Retinal pigment epithelial cell (primary cell): ENCODE measurements around the gene PODN.

Experiments
- DNase-seq: peaks from one replicate; pipeline ENCODE4 v3.0.0-alpha.2; 2010; ENCODE audit warnings: low read depth
- H3K4me3 ChIP-seq: 2 replicates; pipeline ENCODE4 v1.5.1; 2011; ENCODE audit warnings: mild to moderate bottlenecking, low read length, control low read depth, moderate library complexity
- CTCF ChIP-seq: conservative IDR thresholded peaks from 2 replicates; pipeline ENCODE4 v1.5.1; 2011; ENCODE audit warnings: low read depth, low read length, control low read depth, inconsistent platforms

PODN gene

GRCh38 chr1:53093778-53094532 lies 31.9 kb downstream of the PODN start:
- no peak for TF ChIP-seq CTCF
- H3K4me3 ChIP-seq = no peak overlapping the region
- no peak for DNase-seq

GRCh38 chr1:53094533-53094919 lies 32.5 kb downstream of the PODN start:
- no peak for DNase-seq

GRCh38 chr1:53104289-53104913 lies 42.4 kb downstream of the PODN start:
- DNase-seq = no peak
- no peak for TF ChIP-seq CTCF
- no peak overlapping the region for H3K4me3 ChIP-seq

More at GRCh38 chr1:53094533-53094919, 32.5 kb downstream of the PODN start:
- no peak overlapping the region for H3K4me3 ChIP-seq
- TF ChIP-seq CTCF = no peak

GRCh38 chr1:53107090-53107489 lies 45.1 kb downstream of the PODN start:
- no peak for TF ChIP-seq CTCF
- no peak overlapping the region for H3K4me3 ChIP-seq
- no peak for DNase-seq

- no peak for DNase-seq
Observed at GRCh38 chr1:53107570-53108322, 45.7 kb downstream of the PODN start.

More at GRCh38 chr1:53107570-53108322, 45.7 kb downstream of the PODN start:
- H3K4me3 ChIP-seq = no peak overlapping the region
- TF ChIP-seq CTCF = no peak
